Osteocyte (in vitro differentiated cells): ENCODE data around the gene MUC20. TPM values are rescaled to one million over a fixed set of nuclear protein-coding genes. Genes with fewer than 3 reads are reported as not detected.
"Not testable (repeated sequence)": the region's sequence is repeated elsewhere in the genome, so short reads cannot be mapped to it uniquely, and the experiment has no call there.

Experiments used
- DNase-seq: peaks from one replicate; pipeline ENCODE4 v3.0.0; 2021; ENCODE audit warnings: mixed read lengths; ENCODE audit not compliant: unreplicated experiment; ENCODE audit errors: extremely low spot score
- H3K27ac Mint-ChIP-seq: one replicate; pipeline ENCODE4 v1.8.0; 2021; ENCODE audit warnings: mild to moderate bottlenecking, mixed read lengths; ENCODE audit not compliant: unreplicated experiment
- H3K27me3 Mint-ChIP-seq: one replicate; pipeline ENCODE4 v1.8.0; 2021; ENCODE audit warnings: mixed read lengths; ENCODE audit not compliant: unreplicated experiment
- H3K36me3 Mint-ChIP-seq: one replicate; pipeline ENCODE4 v1.8.0; 2021; ENCODE audit warnings: mixed read lengths; ENCODE audit not compliant: unreplicated experiment
- H3K4me1 Mint-ChIP-seq: one replicate; pipeline ENCODE4 v1.8.0; 2021; ENCODE audit warnings: mixed read lengths; ENCODE audit not compliant: unreplicated experiment
- H3K4me3 Mint-ChIP-seq: one replicate; pipeline ENCODE4 v1.8.0; 2021; ENCODE audit warnings: mild to moderate bottlenecking, moderate library complexity, mixed read lengths; ENCODE audit not compliant: unreplicated experiment
- H3K9me3 Mint-ChIP-seq: one replicate; pipeline ENCODE4 v1.8.0; 2021; ENCODE audit warnings: mixed read lengths; ENCODE audit not compliant: unreplicated experiment
- total RNA-seq: library from RNA; stranded (reverse); gene quantifications from 2 replicates; pipeline ENCODE4 v1.2.1, GENCODE V29; 2021
- TF ChIP-seq, protein P1 (sequence below): fragments of 200-600 bp; sonication (generic); IDR thresholded peaks from 2 replicates; pipeline ENCODE4 v1.5.0; 2021; ENCODE audit warnings: antibody characterized with exemption, mild to moderate bottlenecking, moderate library complexity

The MUC20 gene
- total RNA-seq, 1 donor from 2014 or later = 7.6 TPM

- no peaks in the 10 kb centered on the region for H3K9me3 Mint-ChIP-seq
- no peak overlapping the region for H3K4me3 Mint-ChIP-seq
- H3K27ac Mint-ChIP-seq = no peak overlapping the region
- H3K4me1 Mint-ChIP-seq = no peaks in the 10 kb centered on the region
- no peak for DNase-seq
- TF ChIP-seq, protein P1, sequence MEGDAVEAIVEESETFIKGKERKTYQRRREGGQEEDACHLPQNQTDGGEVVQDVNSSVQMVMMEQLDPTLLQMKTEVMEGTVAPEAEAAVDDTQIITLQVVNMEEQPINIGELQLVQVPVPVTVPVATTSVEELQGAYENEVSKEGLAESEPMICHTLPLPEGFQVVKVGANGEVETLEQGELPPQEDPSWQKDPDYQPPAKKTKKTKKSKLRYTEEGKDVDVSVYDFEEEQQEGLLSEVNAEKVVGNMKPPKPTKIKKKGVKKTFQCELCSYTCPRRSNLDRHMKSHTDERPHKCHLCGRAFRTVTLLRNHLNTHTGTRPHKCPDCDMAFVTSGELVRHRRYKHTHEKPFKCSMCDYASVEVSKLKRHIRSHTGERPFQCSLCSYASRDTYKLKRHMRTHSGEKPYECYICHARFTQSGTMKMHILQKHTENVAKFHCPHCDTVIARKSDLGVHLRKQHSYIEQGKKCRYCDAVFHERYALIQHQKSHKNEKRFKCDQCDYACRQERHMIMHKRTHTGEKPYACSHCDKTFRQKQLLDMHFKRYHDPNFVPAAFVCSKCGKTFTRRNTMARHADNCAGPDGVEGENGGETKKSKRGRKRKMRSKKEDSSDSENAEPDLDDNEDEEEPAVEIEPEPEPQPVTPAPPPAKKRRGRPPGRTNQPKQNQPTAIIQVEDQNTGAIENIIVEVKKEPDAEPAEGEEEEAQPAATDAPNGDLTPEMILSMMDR = no peak
- peaks cover 7% of the 10 kb centered on the region for H3K36me3 Mint-ChIP-seq
- peaks cover 26% of the 10 kb centered on the region for H3K27me3 Mint-ChIP-seq
Observed at GRCh38 chr3:195735036-195735695, 14.4 kb downstream of the MUC20 start.

DNA sequence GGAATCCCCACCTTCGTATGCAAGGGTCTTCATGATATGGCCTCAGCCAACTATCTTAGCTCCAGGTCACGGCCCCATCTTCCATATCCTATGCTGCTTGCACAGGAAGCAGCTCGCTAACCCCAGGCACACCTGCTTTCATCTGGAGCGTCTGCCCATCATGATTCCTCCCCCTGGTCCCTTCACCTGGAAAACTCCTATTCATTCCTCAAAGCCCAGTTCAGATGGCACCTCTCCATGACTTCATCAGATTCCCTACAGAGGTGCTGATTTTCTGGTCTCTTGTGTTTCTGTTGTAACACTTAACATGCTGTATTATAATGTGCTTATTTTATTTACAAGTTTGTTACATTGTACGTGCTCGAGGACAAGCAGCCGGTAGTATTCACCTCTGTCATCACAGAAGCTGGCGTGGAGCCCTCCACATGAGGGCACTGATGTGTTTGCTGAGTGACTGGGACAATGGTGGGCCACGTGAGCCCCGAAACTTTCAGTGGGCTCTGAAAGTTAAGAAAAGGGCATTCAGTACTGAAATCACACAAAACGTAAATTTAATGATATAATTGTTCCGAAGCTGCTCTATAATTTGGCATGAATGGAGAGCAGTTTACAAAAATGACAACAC, 16.2 kb downstream of the MUC20 start:
- Mint-ChIP-seq H3K9me3 (no peaks in the 10 kb centered on the region), H3K27me3 (peaks cover 43% of the 10 kb centered on the region), H3K36me3 (peaks cover 7% of the 10 kb centered on the region), H3K27ac (no peak overlapping the region), H3K4me3 (no peak overlapping the region), H3K4me1 (no peaks in the 10 kb centered on the region)
- no peak for DNase-seq
- TF ChIP-seq, protein P1 = no peak

DNA sequence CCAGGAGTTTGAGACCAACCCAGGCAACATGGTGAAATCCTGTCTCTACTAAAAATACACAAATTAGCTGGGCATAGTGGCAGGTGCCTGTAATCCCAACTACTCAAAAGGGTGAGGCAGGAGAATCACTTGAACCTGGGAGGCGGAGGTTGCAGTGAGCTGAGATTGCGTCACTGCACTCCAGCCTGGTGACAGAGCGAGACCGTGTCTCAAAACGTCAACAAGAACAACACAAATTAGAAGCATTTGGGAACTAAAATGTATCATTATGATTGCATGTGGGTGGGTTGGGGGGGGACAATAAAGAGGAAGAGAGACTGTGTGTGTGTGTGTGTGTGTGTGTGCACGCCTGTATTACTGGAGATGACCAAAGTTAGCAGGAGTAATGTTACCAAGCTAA, 17.0 kb downstream of the MUC20 start:
- H3K36me3 Mint-ChIP-seq, H3K4me1 Mint-ChIP-seq, DNase-seq, H3K4me3 Mint-ChIP-seq, H3K9me3 Mint-ChIP-seq, H3K27ac Mint-ChIP-seq: not testable (repeated sequence)
- H3K27me3 Mint-ChIP-seq = peaks cover 50% of the 10 kb centered on the region

DNA sequence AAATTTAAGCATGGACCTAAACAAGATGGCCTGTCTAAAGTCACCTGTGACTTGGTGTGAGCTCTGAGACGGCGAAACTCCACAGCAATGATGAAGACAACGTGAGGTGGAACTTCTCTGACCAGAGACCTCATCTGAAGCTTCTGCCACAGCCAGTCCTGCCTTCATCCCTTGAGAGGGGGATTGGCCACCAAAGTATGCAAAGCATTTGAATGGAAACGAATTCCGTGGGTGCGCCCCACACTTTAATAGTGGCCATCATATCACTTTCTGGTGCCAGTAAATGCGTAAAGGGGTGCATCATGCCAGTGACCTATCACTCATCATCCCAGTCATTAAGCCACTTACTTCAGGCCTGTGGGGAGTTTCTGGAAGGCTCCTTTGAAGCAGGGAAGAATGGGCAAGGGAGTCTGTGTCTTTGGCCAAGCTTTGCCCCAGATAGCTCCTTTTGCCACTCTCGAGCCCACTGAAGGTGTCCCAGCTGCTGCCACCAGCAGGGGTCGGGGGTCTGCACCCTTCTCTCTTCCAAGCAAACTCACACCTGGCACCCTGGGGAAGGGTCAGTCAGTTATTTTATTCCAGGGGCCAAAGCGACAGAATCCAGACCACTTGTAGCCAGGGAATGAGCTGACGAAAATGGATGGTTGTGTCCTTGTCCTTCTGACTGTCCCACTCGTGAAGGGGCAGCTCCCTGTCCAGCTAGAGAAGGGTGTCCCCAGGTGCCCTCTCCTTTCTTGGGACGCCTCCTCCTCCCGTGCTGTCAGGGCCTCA, 17.7 kb downstream of the MUC20 start:
- Mint-ChIP-seq H3K27ac (no peak overlapping the region), H3K4me1 (no peaks in the 10 kb centered on the region), H3K36me3 (peaks cover 7% of the 10 kb centered on the region), H3K9me3 (no peaks in the 10 kb centered on the region), H3K4me3 (no peak overlapping the region), H3K27me3 (peaks cover 55% of the 10 kb centered on the region)
- TF ChIP-seq, protein P1 = no peak
- DNase-seq = no peak

- Mint-ChIP-seq H3K36me3 (peaks cover 7% of the 10 kb centered on the region), H3K9me3 (no peaks in the 10 kb centered on the region), H3K27me3 (peaks cover 65% of the 10 kb centered on the region), H3K4me3 (no peak overlapping the region), H3K27ac (no peak overlapping the region), H3K4me1 (no peaks in the 10 kb centered on the region)
- no peak for DNase-seq
- TF ChIP-seq, protein P1 = no peak
Observed at GRCh38 chr3:195739561-195740111, 18.9 kb downstream of the MUC20 start.
